GM18909 (cell line): ENCODE results near the gene GAB2.
A peak's percentile ranks its signal among the peaks of the same experiment; 100 is the strongest.
"Not testable (repeated sequence)": the region's sequence is repeated elsewhere in the genome, so short reads cannot be mapped to it uniquely, and the experiment has no call there.

Experiments
- ATAC-seq: cut with Tn5 transposase; IDR thresholded peaks from one replicate; pipeline ENCODE4 v1.9.1; 2021; ENCODE audit warnings: mild to moderate bottlenecking; ENCODE audit not compliant: unreplicated experiment, poor library complexity

Gene GAB2

DNA sequence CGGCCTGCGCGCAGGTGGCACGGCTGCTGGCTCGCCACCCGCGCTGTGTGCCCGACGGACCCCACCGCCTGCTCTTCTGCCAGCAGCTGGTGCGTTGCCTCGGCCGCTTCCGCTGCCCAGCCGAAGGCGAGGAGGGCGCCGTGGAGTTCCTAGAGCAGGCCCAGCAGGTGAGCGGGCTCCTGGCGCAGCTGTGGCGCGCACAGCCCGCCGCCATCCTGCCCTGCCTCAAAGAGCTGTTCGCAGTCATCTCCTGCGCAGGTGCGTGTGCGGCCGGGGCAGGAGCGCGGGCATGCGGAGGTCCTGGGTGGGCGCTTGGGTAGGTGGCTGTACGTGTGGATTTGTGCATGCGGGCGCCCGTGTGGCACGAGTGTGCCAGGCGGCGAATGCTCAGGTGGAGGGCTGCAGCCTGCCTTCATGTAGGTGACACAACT is 220.9 kb downstream of the GAB2 start:
- no peak for ATAC-seq

GRCh38 chr11:78195917-78196560 is 221.6 kb downstream of the GAB2 start:
- no peak for ATAC-seq

DNA sequence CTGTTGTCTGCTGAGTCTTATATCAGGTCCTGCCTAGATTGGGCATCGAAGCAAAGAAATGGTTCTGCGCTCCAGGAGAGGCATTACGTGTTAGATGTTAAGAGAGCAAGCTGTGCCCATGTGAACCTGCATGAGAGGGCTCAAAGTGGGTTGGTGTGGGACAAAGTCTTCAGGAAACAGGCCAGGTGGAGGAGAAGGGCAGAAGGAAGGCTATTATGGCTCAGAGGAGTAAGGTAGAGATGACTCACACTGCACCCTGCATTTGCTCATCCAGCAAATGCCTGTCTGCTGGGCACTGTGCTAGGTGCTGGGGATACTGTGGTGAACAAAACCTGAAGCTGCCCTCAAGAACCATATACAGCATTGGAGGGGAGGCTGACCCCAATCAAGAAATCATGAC is 223.1 kb downstream of the GAB2 start:
- no peak for ATAC-seq

GRCh38 chr11:78193806-78194205 is 223.8 kb downstream of the GAB2 start:
- no peak for ATAC-seq

- no peak for ATAC-seq
Measured at GRCh38 chr11:78192911-78193351, 224.7 kb downstream of the GAB2 start.

GRCh38 chr11:78192223-78192719 is 225.3 kb downstream of the GAB2 start:
- no peak for ATAC-seq

DNA sequence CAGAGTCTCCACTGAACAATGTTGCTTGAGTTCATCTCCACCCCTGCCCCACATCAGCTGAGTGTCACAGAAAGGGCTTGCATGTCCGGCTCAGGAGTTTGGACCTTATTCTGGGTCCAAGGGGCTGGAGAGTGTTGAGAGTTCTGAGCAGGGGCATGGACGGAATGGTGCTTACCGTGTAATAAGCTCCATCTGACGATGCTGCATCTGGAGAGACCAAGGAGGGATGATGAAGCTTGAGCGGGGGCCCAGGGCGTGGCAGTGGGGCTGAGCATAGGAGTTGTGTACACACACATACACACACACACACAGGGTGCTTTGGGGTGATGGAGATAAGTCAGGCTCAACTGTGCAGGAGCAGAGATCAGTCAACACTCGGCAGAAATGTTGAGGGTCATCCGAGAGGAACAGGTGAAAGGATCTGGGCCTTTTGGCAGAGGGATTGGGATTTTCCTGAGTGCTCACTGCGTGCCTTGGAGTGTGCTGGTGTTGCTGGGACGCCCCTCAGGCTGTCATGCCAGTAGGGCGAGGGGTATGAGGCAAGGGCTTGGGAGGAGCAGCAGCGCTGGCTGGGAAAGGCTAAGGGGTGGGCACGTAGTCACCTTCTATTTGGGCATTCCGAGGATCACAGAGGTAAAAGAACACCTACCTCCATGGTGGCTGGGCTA is 226.6 kb downstream of the GAB2 start:
- no peak for ATAC-seq

- no peak for ATAC-seq
Measured at GRCh38 chr11:78190374-78190773, 227.2 kb downstream of the GAB2 start.

- no peak for ATAC-seq
Measured at GRCh38 chr11:78189851-78190250, 227.8 kb downstream of the GAB2 start.

DNA sequence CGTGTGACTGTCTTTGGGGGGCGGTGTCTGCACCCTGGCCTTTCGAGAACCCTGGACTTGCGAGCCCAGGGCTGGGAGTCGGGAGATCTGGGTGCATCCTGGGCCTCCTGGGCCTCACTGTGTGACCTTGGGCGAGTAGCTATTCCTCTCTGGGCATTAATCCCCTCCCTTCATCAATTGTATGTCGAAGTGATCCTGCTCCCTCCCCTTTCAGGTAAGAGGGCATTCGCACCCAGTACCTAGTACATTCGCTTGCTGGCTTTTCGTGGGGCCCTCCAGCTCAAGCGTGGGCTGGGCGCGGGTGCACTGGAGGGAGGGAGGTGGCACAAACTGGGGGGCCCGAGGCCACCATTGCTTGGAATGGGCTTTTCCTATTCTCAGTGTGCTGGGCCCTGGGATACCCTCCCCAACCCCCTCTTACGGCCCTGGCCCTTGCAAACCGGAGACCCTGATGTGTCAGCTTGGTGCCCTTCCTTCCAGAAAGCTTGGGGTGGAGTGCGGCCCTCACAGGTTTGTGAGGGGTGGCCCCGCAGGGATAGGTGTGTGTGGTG is 228.4 kb downstream of the GAB2 start:
- no peak for ATAC-seq

- peak; percentile 97 for ATAC-seq
Measured at GRCh38 chr11:78188286-78189173, 229.1 kb downstream of the GAB2 start, which contains the start of the genes KCTD21 and USP35. TSS of gene KCTD21 (minus strand) at chr11:78188626. CDS start at chr11:78174554, 14,072 bp downstream. TSS of gene USP35 (plus strand) at chr11:78188919. CDS start at chr11:78196246, 7,327 bp downstream.

DNA sequence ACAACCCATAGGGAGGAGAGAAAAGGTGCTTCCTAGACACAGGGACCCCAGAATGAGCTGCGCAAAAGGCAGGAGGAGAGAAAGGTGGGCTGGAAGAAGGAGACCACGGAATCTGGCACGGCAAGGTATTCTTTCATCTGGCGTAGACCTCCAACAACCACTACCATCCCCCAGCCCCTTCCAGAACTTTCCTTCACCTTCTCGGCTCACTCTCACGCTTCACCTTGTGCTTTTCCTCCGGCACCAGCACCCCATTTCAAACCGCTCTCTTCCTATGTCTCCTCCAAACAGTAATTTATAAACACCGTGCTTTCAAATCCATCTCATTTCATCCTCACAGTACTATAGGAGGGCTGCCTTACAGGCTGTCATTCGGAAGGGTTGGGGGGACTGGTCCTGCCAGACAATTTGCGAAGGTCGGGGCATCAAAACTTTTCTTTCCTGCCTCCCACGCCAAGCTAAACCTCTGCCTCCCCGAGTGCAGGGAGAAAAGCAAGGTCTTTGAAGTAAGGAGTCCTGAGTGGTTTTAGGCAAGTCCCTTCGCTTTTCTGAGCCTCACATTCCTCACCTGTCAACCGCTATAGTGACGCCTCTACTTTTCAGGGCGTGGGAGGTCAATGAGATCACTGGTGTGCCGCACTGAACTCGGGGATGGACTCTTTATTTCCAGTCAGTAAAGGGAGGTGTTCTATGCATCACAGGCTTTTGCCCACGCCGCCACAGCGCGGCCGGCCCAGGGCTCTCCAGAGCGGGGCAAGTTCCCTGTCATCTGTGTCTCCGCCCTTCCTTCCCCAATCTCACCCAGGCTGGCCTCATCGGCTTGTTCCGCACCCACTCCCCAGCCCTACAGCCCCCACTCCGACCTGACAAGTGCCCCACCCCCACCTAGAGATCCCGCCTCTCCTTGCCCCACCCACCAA is 230.0 kb downstream of the GAB2 start:
- ATAC-seq, result peak; percentile 23

GRCh38 chr11:78181185-78181584 is 236.4 kb downstream of the GAB2 start:
- ATAC-seq, result no peak

DNA sequence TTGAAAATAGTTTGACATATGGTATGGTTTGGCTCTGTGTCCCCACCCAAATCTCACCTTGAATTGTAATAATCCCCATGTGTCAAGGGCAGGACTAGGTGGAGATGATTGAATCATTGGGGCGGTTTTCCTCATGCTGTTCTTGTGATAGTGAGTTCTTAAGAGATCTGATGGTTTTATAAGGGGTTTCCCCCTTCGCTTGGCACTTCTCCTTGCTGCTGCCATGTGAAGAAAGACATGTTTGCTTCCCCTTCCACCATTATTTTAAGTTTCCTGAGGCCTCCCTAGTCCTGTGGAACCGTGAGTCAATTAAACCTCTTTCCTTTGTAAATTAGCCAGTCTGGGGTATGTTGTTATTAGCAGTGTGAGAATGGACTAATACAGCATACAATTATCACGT is 236.9 kb downstream of the GAB2 start:
- ATAC-seq, result no peak

DNA sequence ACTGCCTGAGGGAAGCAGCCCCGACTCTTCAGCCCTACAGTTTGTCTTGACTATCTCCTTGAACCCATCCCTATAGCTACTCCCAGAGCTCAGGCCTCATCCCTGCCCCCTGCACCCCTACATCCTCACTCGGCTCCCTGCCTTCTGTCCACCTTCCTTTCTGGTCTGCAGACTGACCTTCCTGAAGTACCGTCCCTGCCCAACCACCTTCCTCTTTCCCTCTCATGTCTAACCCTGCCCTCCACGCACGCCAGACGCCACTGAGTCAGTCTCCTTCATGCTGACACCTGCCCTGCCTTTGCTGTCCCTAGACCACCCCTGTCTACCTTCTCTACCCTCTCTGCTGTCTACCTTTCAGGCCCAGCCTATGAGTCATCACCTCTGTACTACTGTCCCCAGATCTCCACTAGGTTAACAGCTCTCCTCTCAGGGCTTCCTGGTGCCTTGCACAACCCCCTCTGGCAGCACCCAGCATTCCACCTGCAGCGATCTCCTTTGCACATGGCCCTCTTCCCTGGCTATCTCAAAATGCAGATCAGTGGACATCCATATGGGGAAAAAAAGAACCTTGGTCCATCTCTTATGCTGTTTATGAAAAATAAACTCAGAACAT is 238.1 kb downstream of the GAB2 start:
- ATAC-seq, result no peak

DNA sequence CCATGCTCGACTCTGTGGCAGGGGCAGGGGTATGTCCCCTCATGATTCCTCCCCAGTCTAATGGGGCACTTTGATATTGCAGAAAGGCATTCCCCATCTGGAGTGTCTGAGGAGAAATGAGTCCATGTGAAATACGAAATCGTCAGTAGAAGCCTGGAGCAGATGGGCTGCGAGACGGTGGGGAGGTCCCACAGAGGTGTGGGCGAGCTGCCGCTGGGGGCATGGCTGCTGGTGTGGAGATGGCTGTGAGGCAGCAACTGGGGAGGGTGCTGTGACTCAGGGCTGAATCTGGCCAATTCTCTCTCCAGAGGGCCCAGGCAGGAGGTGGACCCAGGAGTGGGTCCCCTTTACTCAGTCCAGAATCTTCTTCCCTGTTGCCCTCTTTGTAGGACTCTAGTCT is 240.4 kb downstream of the GAB2 start:
- no peak for ATAC-seq

GRCh38 chr11:78176605-78177141 is 240.9 kb downstream of the GAB2 start:
- ATAC-seq, result no peak

GRCh38 chr11:78175862-78176261 is 241.8 kb downstream of the GAB2 start:
- ATAC-seq, result not testable (repeated sequence)

DNA sequence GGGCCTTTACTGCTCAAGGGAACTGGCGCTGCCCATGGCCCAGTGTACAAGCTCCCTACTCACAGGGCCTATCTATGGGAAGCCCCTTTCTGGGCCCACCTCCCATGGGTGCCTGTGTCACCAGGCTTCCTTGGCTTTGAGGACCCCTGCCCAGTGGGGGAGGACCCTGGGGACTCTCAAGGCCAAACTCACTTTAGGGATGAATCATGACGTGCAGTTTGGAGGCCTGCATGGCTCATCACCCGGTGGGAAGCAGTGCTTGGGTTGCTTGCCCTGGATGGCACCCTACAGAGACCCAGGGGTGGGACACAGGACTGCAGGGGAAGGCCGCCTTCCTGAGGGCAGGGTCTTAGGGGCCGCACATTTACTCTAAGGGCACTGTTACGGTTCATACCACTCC is 245.7 kb downstream of the GAB2 start:
- ATAC-seq, result no peak
